ENCODE measurements around the gene ADGRF1.
"Not testable (repeated sequence)": the region's sequence is repeated elsewhere in the genome, so short reads cannot be mapped to it uniquely, and the experiment has no call there.

- TF ChIP-seq POLR2A (IDR thresholded peaks at IDR 0.05; ENCODE audit: low read length); CBX2 (IDR thresholded peaks at IDR 0.05; ENCODE audit: borderline replicate concordance, low read depth): not testable (repeated sequence)
Observed at GRCh38 chr6:46992391-46992790, 49.7 kb downstream of the ADGRF1 start.

Data from A549 (cell line).